DLD1 (cell line): Measurements from ENCODE around the gene DDRGK1.

Source experiments
- in situ Hi-C: cut with HindIII; loops from 2 replicates; pipeline ENCODE4 v1.10.0; 2017; ENCODE audit warnings: low sequenced_read_pairs

Gene DDRGK1

DNA sequence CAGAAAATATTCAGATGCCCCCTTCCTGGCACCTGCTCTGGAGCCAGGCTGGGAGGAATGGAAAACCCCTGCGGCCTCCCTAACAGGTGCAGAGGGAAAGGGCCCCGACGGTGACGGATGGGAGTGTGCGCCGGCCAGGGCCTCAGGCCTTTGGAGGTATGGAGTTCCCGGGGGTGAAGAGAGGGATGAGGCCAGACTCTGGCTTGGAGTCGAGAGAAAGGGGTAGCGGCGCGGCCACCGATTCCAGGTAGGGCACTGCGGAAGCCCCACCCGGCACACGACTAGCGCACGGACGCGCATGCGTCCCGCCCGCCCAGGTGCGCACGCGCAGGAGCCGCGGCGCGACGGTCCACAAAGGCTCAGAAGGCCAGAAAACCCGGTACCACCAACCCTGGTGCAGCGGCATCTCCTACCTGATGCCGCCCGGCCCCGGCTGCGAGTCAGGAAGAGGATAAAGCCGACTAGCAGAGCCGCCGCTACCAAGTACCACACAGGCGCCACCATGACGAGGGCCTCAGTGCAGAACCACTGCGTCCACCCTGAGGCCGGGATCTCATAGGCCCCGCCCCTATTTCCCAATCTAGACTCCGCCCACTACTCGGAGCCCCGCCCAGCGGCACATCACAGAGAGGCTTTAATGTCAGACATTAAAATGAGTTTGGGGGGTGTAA, at the start of gene DDRGK1:
DDRGK1 (minus strand) TSS at position 559 of the 671 bp plus-strand sequence; CDS start at position 504, 55 bp downstream.
- in situ Hi-C loops = no loop called here

DNA sequence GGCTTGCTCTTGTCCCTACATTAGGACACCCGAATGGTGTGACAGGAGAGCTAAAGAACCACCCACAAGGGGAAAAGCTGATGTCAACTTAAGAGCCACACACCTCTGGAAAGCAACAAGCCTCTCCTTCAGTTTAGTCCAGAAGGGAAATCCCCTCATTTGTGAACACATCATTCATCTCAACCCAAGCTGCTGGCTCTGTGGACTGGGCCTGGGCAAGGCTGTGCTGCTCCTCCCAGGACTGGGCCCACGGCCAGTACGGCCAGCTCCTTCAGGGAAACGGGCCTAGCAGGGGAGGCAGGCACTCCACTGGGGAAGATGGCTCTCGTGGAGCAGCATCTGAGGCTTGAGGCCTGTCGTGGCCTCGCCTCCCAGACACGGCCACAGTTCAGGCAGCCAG, 47.3 kb upstream of the DDRGK1 start:
- in situ Hi-C loops = no loop called here

DNA sequence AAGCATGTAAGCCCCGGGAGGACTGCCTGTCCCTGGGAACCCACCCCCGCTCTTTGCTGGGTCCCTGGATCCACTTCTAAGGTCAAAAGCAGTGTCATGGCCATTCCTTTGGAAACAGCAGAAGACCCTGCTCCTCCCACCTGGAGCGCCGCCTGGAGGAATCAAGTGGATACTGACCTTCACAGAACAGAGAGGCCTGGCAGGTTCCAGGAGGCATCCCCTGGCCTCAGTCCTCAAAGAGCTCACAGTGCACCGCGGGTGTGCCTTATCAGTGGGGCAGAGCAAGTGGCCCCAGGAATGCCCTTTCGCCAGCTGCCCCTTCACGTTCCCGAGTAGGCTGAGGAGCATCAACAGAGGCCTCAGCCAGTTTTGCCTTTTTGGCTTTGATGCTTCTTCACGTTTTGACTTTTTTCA, 45.6 kb upstream of the DDRGK1 start:
- in situ Hi-C loops = no loop called here

DNA sequence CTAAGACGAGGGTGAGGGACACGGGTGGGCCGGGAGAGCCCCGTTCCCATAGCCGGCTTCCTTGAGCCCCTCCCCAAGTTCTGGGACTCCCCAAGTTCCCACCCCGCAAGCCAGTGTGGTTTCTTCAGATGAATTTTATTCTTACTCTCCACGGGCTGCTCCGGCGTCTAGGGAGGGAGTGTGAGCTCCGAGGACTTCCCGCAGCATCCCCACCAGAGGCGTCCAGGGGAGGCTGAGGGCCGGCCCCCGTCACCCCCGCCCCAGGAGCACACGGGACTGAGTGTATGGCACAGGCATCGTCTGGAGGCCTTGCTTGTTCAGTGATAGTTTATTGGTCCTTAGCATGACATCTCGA, 44.5 kb upstream of the DDRGK1 start:
- in situ Hi-C loops = no loop called here

DNA sequence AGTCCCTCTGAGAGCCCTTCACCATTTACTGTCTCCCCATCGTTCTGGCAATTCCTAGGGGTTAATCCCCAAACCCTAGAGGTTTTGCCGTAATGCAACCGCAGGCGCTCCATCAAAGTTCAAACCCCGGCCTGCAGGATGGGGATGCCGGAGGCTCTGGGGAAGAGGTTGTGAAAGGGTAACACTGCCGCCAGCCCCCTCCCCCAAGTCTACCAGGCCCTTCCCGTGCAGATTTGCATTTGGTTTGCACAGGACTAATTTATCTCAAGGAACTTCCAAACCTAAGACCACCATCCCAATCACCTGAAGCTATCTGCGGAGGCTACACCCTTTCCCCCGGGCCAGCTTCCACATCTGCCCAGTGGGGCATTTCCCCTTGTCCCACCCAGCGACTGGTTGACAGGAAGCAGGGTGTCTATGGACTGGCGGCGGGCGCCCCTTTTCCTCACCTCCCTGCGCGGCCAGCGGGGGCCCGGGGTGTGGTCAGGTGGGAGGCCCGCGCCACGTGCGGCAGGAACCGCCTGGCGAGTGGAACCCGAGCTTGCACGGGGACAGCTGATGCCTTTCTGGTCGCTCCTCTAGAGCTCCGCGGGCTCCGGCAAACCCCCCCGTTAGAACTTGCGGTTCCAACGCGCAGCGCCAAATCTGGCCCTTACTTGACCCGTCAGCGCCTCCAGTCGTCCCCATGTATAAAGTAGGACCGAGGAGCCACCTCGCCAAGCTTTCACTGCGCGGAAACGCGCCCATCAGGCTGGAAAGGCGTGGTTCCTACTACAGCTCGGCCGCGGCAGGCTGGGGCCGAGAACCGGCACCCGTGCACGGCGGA, 43.9 kb upstream of the DDRGK1 start:
- in situ Hi-C loops = no loop called here

DNA sequence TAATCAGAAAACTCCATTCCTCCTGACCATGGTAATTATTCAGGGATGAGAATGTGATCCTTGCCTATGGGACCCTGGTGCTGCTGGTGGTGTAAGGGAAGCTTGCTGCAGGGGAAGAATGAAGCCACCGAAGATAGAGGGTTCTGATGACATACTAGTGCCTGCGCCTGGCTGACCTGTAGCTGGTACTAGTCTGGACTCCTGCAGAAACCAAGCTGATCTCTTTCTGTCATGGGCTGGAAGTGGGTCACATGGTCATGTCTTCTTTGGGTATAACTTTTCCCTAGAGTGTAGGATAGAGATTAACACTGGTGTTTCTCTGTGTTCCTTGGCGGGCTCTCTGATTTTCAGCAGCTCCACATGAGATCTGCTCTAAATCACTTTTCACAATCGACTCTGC, 43.2 kb upstream of the DDRGK1 start:
- in situ Hi-C loops = no loop called here

DNA sequence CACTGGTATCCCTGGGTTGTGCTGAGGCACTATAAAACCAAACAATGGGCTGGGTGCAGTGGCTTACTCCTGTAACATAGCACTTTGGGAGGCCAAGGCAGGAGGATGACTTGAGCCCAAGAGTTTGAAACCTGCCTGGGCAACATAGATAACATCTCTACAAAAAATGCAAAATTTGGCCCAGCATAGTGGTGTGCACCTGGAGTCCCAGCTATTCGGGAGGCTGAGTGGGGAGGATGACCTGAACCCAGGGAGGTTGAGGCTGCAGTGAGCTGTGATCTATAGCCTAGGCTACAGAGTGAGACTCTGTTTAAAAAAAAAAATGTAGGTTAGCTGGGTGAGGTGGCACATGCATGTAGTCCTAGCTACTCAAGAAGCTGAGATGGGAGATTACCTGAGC, 42.2 kb upstream of the DDRGK1 start:
- in situ Hi-C loops = no loop called here

DNA sequence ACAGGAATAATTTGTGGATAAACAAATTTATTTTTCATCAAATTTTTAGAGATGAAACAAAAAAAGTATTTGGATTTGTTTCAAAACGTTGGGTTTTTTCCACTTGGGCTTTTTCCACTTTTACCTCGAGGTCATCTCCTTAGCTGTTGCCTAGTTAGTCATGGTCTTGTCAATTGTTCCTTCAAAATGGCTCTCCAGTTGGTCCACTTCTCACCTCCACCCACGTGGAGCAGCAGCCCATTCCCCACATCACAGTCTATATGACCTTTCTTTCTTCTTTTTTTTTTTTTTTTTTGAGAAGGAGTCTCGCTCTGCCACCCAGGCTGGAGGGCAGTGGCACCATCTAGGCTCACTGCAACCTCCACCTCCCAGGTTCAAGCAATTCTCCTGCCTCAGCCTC, 41.2 kb upstream of the DDRGK1 start:
- in situ Hi-C loops = no loop called here

DNA sequence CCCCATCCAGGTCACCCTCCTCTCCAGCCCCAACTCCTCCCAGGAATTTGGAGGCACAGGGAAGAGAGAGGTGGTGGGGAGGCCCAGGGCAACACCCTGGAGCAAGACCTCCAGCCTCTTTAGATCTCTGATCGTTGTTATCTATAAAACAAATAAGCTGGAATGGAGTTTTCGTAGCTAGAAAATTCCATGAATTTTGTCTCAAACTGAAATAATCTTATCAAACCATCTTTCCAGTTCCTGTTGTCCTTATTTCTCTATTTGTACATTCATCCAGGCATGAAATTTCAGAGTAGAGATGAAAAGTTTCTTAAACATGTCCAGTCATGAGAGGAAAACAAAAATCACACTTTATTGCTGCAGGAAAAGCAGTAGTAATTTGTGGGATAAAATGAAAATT, 40.7 kb upstream of the DDRGK1 start:
- in situ Hi-C loops = no loop called here

DNA sequence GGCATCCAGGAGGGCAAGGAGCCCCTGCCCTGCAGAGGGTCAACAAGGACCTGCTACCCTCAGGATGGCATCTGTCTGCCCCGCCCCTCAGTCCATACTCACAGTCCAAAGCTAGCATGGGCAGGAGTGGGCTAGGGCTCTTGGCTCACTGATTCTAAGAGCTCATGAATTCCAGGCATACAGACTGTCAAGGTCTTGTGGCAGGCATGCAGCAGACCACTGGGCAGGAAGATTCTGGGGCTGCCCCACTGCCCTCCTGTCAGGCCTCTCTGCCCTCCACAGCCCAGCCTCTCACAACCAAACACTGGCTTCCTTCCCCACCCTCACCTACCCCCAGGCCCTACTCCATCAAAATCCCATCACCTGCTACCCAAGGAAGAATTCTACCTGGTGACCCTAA, 40.1 kb upstream of the DDRGK1 start:
- in situ Hi-C loops = no loop called here

DNA sequence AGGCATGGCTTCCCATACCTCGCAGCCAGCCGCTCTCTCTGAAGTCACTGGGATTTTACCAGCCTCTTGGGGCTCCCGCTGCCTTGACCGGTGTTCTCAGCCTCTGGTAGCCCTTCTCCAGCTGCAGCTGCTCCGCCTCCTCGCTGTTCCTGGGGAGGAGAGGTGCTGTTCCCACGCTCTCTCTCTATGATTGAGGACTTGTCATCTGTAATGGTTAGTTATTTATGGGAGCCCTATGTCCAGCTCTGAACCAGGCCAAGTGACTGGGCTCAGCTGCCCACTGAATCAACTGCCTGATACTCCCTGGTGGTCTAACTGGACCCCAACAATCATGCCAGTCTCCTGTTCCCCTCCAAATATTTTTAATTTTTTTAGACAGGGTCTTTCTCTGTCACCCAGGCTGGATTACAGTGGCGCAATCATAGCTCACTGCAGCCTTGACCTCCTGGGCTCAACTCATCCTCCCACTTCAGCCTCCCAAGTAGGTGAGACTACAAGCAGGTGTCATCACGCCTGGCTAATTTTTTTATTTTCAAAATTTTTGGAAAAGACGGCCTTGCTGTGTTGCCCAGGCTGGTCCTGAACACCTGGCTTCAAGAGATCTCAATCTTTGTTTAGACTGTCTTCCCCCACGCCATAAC, 39.4 kb upstream of the DDRGK1 start:
- in situ Hi-C loops = no loop called here

DNA sequence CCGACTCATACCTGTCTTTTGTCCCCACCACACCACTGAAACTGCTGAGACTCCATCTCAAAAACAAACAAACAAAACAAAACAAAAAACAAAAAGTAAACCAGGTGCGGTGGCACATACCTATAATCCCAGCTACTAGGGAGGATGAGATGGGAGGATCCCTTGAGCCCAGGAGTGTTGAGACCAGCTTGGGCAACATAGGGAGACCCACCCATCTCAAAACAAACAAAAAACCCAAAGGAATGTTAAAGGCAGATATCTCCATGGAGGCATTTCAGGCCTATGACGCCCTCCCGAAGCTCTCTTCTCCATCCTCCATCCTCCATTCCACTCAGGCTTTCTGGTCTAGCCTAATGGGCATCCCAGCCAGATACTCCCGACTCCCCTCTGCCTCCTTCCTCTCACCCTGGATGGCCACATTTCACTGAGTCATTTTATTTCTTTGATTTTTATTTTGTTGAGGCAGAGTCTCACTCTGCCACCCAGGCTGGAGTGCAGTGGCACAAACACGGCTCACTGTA, 37.8 kb upstream of the DDRGK1 start:
- in situ Hi-C loops = no loop called here

DNA sequence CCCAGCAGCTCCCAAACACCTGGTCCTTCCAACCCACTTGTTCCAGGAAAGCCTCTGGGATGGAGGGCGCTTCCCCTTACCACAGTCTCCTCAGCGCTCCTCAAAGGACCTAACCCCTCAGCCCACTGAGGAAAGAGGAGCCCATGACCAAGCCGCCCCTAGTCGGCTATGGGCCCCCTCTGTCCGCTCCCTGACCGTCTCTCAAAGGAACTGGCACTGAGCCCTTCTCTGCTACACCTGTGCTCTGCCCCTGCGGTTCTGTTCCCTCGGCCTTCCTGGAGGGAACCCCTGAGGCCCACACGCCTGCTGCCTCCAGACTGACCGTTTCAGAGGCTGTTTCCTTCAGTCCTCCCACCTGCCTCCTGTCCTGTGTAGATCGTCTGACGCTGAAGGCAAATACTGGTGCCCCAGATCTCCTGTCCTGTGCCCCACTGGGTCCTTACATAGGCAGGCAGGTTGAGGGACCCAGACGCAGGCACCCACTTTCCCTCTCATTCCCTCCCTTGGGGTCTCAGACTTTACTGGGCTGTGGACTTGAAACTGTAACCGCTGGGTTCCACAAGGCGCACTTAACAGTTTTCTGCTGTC, 36.4 kb upstream of the DDRGK1 start:
- in situ Hi-C loops = no loop called here

DNA sequence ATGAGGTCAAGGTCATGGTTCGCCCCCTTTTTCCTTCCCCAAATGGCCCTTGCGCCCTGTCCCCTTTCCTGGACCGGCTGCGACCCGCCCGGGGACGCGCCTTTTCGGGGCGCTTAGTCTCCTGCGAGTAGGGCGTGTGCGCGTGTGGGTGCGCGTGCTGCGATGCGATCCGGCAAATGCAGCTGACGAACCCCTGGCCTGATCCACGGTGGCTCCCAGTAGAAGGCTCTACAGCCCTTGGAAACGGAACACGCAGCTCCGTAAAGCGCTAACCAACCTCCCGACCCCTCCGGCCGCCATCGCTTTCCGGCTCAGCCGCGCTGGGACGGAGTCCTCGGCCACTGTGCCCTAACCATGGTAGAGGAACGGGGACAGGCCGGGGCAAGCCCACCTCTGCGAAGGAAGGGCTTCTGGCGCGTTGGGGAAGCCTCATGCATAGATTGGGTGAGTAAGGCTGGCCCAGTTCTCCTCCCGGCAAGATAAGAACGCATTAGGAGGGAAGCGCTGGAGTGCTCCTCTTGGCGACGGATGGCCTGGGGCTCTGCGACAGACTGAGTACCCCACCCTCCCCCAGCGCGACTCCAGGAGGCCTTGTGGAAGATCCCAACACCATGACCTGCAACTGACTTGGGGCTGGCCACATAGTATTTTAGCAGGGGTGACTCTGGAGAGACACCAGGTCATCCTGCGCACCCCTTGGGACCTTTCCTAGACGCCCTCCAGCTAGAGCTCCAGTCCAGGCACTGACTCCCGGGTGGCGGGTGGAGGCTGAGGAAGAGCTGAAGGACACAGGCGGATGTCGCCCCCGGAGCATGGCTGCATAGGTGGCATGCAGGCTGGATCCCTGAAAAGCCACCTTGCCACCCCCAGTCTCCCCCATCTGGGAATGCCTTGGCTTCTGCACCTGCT, 35.6 kb upstream of the DDRGK1 start:
- in situ Hi-C loops = no loop called here

DNA sequence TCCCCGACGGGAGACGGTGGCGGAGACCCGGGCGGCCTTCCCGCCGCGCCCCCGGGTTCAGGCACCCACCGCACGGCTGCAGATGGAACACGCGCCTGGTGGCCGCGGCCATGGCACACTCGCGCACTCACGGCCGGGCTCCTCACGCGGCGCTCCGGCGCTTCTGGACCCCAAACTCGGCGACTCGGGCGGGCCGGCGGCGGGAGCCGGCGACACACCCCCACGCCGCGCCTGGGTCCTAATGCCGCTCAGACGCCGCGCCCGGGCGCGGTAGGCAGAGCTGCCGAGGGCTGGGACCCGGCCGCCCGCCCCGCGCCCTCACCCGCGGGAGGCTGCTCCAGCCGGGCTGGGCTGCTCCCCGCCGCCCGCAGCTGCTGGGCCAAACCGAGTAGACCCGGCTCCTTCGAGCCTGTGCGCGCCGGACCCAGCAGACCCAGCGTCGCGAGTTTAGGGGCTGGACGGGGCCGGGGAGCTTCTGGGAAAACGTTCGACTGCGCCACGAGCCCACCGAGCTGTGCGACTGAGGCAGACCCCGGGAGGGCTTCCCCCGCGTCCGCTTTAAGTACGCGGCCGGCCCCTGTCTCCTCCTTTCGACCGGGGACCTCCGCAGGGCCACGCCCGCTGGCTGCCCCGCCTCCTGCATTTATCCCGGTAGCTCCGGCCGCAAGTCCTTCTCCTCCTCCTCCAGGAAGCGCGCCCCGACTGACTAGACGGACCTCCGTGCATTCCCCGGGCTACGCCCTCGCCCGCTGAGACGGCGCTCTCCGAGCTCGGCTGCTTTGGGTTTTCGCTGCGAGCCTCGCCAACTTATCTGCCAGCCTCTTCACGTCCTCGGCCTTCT, 34.8 kb upstream of the DDRGK1 start, which contains the start of gene SLC4A11:
SLC4A11 (minus strand) TSS at position 165 of the 841 bp plus-strand sequence; CDS start at position 112, 53 bp downstream.
- in situ Hi-C loops = no loop called here

DNA sequence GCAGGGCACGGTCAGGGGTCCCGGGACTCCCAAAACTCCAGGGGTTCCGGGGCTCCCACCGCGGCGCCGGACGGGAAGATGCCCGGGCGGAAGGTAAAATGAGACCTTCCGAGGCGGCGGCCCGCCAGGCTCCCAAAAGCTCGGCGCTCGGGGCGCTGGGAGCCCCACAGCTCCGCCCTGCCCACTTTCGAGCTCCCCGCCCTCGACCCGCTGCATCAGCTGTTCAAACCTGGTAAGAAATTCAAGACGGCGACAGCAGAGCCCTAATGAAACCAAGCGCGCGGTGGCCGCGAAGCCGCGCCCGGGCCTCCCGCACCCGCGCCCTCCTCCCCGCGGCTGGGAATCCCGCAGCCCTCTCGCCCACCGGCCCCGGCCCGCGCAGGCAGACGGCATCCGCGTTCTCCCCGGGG, 34.1 kb upstream of the DDRGK1 start:
- in situ Hi-C loops = no loop called here

DNA sequence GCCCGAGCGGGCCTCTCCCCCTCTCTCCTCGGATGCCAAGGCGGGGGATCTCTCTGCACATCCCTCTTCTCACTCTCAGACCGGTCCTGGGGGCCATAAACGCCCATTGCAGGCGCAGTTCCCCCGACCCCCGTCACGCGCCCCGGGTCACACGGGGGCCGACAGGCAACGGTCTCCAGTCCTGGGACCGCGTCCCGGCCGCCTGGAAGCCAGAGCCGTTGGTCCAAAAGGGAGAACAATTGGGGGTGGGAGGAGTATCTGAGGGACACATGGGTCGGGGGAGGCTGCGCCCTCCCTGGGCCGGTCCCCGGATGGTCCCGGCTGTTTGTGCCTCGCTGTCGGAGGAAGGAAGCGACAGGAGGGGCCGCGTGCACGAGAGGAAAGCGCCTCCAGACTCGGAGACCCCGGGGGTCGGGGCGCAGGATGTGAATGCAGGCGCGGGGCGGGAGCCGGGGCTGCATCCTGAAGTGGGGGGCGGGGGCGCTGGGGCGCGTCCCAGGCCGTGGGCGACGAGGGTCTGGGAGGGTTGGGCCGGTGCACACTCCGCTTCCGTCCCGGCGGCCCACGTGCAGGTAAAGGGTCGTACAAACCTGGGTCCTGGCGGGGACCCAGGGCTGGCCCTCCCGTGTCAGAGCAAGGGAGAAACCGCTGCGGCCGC, 33.6 kb upstream of the DDRGK1 start:
- in situ Hi-C loops = no loop called here

DNA sequence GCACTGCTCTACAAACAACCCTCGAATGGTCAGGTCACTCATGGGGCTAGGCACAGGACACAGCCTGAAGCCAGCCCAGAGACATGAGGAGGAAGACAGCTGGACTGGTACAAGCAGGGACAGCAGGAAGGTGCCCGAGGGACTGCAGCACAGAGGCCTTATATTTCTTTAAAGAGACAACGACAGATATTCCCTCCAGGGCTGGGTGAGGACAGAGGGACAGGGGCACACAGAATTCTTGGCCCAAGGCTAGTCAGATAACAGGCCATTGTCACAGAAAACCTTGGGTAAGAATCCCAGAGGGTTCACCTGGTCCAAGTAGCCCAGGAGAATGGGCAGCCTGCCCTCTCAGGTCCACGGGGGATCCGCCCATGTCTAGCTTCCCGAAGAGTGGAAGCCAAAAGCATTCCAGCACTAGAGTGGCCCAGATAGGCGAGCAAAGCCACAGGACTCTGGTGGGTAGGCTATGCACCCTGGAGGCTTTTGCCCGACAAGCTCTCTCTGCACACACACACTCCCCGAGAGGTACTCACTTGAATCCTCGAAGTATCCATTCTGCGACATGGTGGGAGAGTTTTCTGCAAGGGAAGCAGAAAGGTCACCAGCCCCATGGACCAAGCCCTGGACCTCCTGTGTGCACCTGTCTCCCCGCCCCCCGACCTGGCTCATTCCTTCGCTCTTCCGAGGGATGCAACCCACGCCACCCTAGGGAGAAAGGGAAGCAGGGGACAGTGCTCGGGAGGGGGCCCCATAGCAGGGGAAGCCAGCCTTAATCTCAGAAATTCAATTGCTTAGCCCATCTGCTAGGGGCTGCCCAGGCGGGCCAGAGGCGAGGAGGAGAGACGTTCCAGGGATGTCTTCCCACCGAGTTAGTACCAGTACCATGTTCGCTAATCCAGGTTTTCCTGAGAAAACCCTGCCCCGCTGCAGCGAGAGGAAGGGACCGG, 32.8 kb upstream of the DDRGK1 start:
- in situ Hi-C loops = no loop called here
